HCT116 (cell line): ENCODE data around the gene AKR7A2. TPM values are rescaled to one million over a fixed set of nuclear protein-coding genes. Genes with fewer than 3 reads are reported as not detected.

Experiments
- ATAC-seq: fragments of 200-7000 bp; cut with Tn5 transposase; 2 replicates; pipeline ENCODE4 v1.9.1; 2020; ENCODE audit warnings: mild to moderate bottlenecking, moderate library complexity
- BruUV-seq: library from RNA; stranded (reverse); fragments of 400-500 nt; replicated peaks from 2 replicates; lab custom pipeline; 2021; lab: Mats Ljungman, UMichigan
- CTCF ChIA-PET: fragments of 300-600 bp; sonication (Branson Sonifier 250); formaldehyde crosslinking; loops from one replicate; lab custom pipeline; 2021; ENCODE audit warnings: antibody characterized with exemption; lab: Charles Lee
- POLR2A ChIA-PET: fragments of 300-600, 350-600 bp; sonication (Branson Sonifier 250); formaldehyde crosslinking; loops from one replicate; lab custom pipeline; 2021; ENCODE audit warnings: antibody characterized with exemption; lab: Charles Lee
- RAD21 ChIA-PET, 2 experiments: fragments of 300-600 bp; sonication (Branson Sonifier 250); formaldehyde crosslinking; loops; one replicate each; lab custom pipeline; 2023; ENCODE audit warnings: low total read pairs in 2 of 2; ENCODE audit not compliant: uncharacterized antibody in 2 of 2, unreplicated experiment in 2 of 2, low non-redundant PET in 1 of 2; lab: Charles Lee
- DNase-seq: peaks from one replicate; pipeline ENCODE4 v3.0.0-alpha.2; 2010; ENCODE audit warnings: low read depth, low spot score
- H2AFZ ChIP-seq: fragments of 200-600 bp; shearing (Covaris generic), sonication (generic); 2 replicates; pipeline ENCODE4 v1.6.1; 2017; ENCODE audit warnings: low read depth, mixed run types, mixed read lengths, antibody characterized with exemption, low read length; ENCODE audit not compliant: poor library complexity, severe bottlenecking
- H3K27ac ChIP-seq: 2 replicates; pipeline ENCODE4 v1.5.1; 2012; ENCODE audit warnings: low read depth, low read length
- H3K27me3 ChIP-seq: fragments of 200-600 bp; sonication (generic); 2 replicates; pipeline ENCODE4 v1.6.1; 2016; ENCODE audit warnings: mixed run types, low read length, mixed read lengths; ENCODE audit not compliant: insufficient read depth
- H3K36me3 ChIP-seq, 2 experiments: fragments of 200-500 bp in 1 of 2; fragments of 200-600 bp in 1 of 2; sonication (Bioruptor generic) in 1 of 2; sonication (generic) in 1 of 2; 2 replicates each; pipeline versions ENCODE4 v1.5.1 to v1.6.1; 2014 to 2016; ENCODE audit warnings: low read length in 2 of 2, inconsistent platforms in 1 of 2, mixed read lengths in 1 of 2, mixed run types in 1 of 2; ENCODE audit not compliant: insufficient read depth in 2 of 2, control insufficient read depth in 1 of 2
- H3K4me1 ChIP-seq, 2 experiments: fragments of 200-600 bp in 1 of 2; sonication (generic) in 1 of 2; 2 replicates each; pipeline versions ENCODE4 v1.5.1 to v1.6.1; 2012 to 2017; ENCODE audit warnings: low read length in 2 of 2, inconsistent platforms in 1 of 2, mild to moderate bottlenecking in 1 of 2, mixed read lengths in 1 of 2, mixed run types in 1 of 2, moderate library complexity in 1 of 2; ENCODE audit not compliant: insufficient read depth in 2 of 2, control insufficient read depth in 1 of 2
- H3K4me2 ChIP-seq: fragments of 200-600 bp; sonication (generic); 2 replicates; pipeline ENCODE4 v1.6.1; 2017; ENCODE audit warnings: mixed run types, low read length, mixed read lengths
- H3K4me3 ChIP-seq, 2 experiments: fragments of 200-600 bp in 1 of 2; sonication (generic) in 1 of 2; replicated peaks in 1 of 2; 2 replicates each; pipeline ENCODE4 v1.5.1; 2011 to 2016; ENCODE audit warnings: low read length in 2 of 2, control low read depth in 1 of 2, low read depth in 1 of 2, mild to moderate bottlenecking in 1 of 2, mixed read lengths in 1 of 2, mixed run types in 1 of 2
- H3K79me2 ChIP-seq: fragments of 200-600 bp; sonication (generic); 2 replicates; pipeline ENCODE4 v1.6.1; 2017; ENCODE audit warnings: mild to moderate bottlenecking, mixed run types, low read length, moderate library complexity, mixed read lengths; ENCODE audit not compliant: insufficient read depth
- H3K9ac ChIP-seq: fragments of 200-600 bp; sonication (generic); 2 replicates; pipeline ENCODE4 v1.6.1; 2016; ENCODE audit warnings: low read length, mixed read lengths
- H3K9me2 ChIP-seq: fragments of 200-600 bp; sonication (generic), shearing (Covaris generic); 2 replicates; pipeline ENCODE4 v1.6.1; 2017; ENCODE audit warnings: mixed run types, mild to moderate bottlenecking, moderate library complexity; ENCODE audit not compliant: insufficient read depth
- H3K9me3 ChIP-seq, 2 experiments: fragments of 200-500 bp in 1 of 2; fragments of 200-600 bp in 1 of 2; sonication (Bioruptor generic) in 1 of 2; sonication (generic) in 1 of 2; 2 replicates each; pipeline ENCODE4 v1.6.1; 2014 to 2017; ENCODE audit warnings: low read length in 2 of 2, mixed read lengths in 2 of 2, inconsistent platforms in 1 of 2, low read depth in 1 of 2, mild to moderate bottlenecking in 1 of 2, mixed run types in 1 of 2, moderate library complexity in 1 of 2; ENCODE audit not compliant: control insufficient read depth in 1 of 2, insufficient read depth in 1 of 2
- H4K20me1 ChIP-seq: fragments of 200-600 bp; sonication (generic), shearing (Covaris generic); 2 replicates; pipeline ENCODE4 v1.6.1; 2017; ENCODE audit warnings: mixed run types, mild to moderate bottlenecking, moderate library complexity; ENCODE audit not compliant: insufficient read depth
- ATF3 ChIP-seq: IDR thresholded peaks from 2 replicates; pipeline ENCODE4 v1.6.1; 2012
- CBX3 ChIP-seq: IDR thresholded peaks from 2 replicates; pipeline ENCODE4 v1.6.1; 2012; ENCODE audit warnings: low read depth
- CTCF ChIP-seq, 3 experiments: fragments of 200-600 bp in 1 of 3; sonication (generic) in 1 of 3; IDR thresholded peaks in 2 of 3; conservative IDR thresholded peaks in 1 of 3; 2 replicates each; pipeline ENCODE4 v1.5.1; 2012 to 2017; ENCODE audit warnings: low read depth in 2 of 3, low read length in 2 of 3, antibody characterized with exemption in 1 of 3, borderline replicate concordance in 1 of 3, control low read depth in 1 of 3, mild to moderate bottlenecking in 1 of 3, mixed read lengths in 1 of 3, mixed run types in 1 of 3, moderate library complexity in 1 of 3; ENCODE audit not compliant: insufficient read depth in 1 of 3
- EGR1 ChIP-seq: IDR thresholded peaks from 2 replicates; pipeline ENCODE4 v1.6.1; 2012; ENCODE audit warnings: low read depth
- ELF1 ChIP-seq: IDR thresholded peaks from 2 replicates; pipeline ENCODE4 v1.6.1; 2012; ENCODE audit warnings: low read depth, borderline replicate concordance
- EZH2phosphoT487 ChIP-seq: fragments of 200-600 bp; IDR thresholded peaks from 2 replicates; pipeline ENCODE4 v1.6.1; 2018; ENCODE audit warnings: antibody characterized with exemption, borderline replicate concordance
- JUND ChIP-seq: IDR thresholded peaks from 2 replicates; pipeline ENCODE4 v1.6.1; 2012
- MAX ChIP-seq: IDR thresholded peaks from 2 replicates; pipeline ENCODE4 v1.6.1; 2012
- POLR2A ChIP-seq: IDR thresholded peaks from 2 replicates; pipeline ENCODE4 v1.7.0; 2011; ENCODE audit warnings: borderline replicate concordance; ENCODE audit not compliant: insufficient read depth, insufficient read length; ENCODE audit errors: extremely low read depth
- POLR2AphosphoS5 ChIP-seq: IDR thresholded peaks from 2 replicates; pipeline ENCODE4 v1.6.1; 2011; ENCODE audit warnings: mild to moderate bottlenecking, low read depth, low read length, moderate library complexity
- RAD21 ChIP-seq: IDR thresholded peaks from 2 replicates; pipeline ENCODE4 v1.6.1; 2012; ENCODE audit warnings: low read depth, mild to moderate bottlenecking
- REST ChIP-seq: IDR thresholded peaks from 2 replicates; pipeline ENCODE4 v1.6.1; 2012; ENCODE audit warnings: low read depth
- SIN3A ChIP-seq: IDR thresholded peaks from 2 replicates; pipeline ENCODE4 v1.6.1; 2012; ENCODE audit warnings: low read depth
- SRF ChIP-seq: IDR thresholded peaks from 2 replicates; pipeline ENCODE4 v1.6.1; 2012; ENCODE audit warnings: low read depth
- TCF7L2 ChIP-seq: IDR thresholded peaks from 2 replicates; pipeline ENCODE4 v1.7.0; 2011; ENCODE audit warnings: borderline replicate concordance, inconsistent platforms; ENCODE audit not compliant: insufficient read depth, insufficient read length; ENCODE audit errors: extremely low read depth
- ZFX ChIP-seq: fragments of 450-650 bp; IDR thresholded peaks from 2 replicates; pipeline ENCODE4 v1.6.1; 2017
- intact Hi-C: fragments of 100-400 bp; cut with micrococcal nuclease; formaldehyde crosslinking; loops from 2 replicates; pipeline ENCODE4 v1.10.0; 2022
- total RNA-seq: library from RNA; stranded (reverse); gene quantifications from one replicate; pipeline ENCODE4 v1.2.1, GENCODE V29; 2021; ENCODE audit not compliant: unreplicated experiment

AKR7A2 gene
- total RNA-seq, 1 experiment from 2014 or later, result 90.8 TPM

GRCh38 chr1:19354531-19354981, 42.6 kb upstream of the AKR7A2 start:
- H3K9me3 ChIP-seq, result no peaks in the 10 kb centered on the region
- ChIA-PET CTCF (no interaction called here), RAD21 (no interaction called here), POLR2A (no interaction called here)
- H3K79me2 ChIP-seq, result peaks cover 4% of the 10 kb centered on the region; the same call in 1 of the 2 replicates
- TF ChIP-seq RAD21 (no peak), ELF1 (no peak), SIN3A (no peak), JUND (no peak), CBX3 (no peak), CTCF (IDR thresholded peaks at IDR 0.05 in 2 of 3, conservative IDR thresholded peaks at IDR 0.05 in 1 of 3; ENCODE audit: borderline replicate concordance in 1 of 3, insufficient read depth in 1 of 3, low read depth in 2 of 3, low read length in 2 of 3) (no peak), ZFX (no peak), ATF3 (no peak), TCF7L2 (no peak), SRF (no peak), REST (no peak), POLR2AphosphoS5 (no peak), EGR1 (no peak), MAX (no peak), EZH2phosphoT487 (no peak), POLR2A (no peak)
- no peak overlapping the region for H3K9ac ChIP-seq
- H3K4me2 ChIP-seq, result no peak overlapping the region
- no peak overlapping the region for H2AFZ ChIP-seq
- H3K36me3 ChIP-seq, result peaks cover 5 to 6% of the 10 kb centered on the region in 2 experiments; a peak in 2 of 4 replicates
- no TSS peak for BruUV-seq
- no peaks in the 10 kb centered on the region for H3K27me3 ChIP-seq
- H3K27ac ChIP-seq, result no peak overlapping the region
- intact Hi-C loops, result no loop called here
- ATAC-seq (no peak), DNase-seq (no peak)
- H3K4me3 ChIP-seq, result no peak overlapping the region
- H3K9me2 ChIP-seq, result no peaks in the 10 kb centered on the region
- H3K4me1 ChIP-seq, result no peaks in the 10 kb centered on the region
- no peaks in the 10 kb centered on the region for H4K20me1 ChIP-seq
